K562 (cell line): ENCODE data around the gene CLEC2D. TPM values are rescaled to one million over a fixed set of nuclear protein-coding genes. Genes with fewer than 3 reads are reported as not detected.

Source experiments
- CSDE1 ChIP-seq, 2 experiments: fragments of 450-650 bp; IDR thresholded peaks; 2 replicates each; pipeline ENCODE4 v1.6.1; 2016; ENCODE audit warnings: mild to moderate bottlenecking in 1 of 2
- ESRRA ChIP-seq: fragments of 450-650 bp; IDR thresholded peaks from 2 replicates; pipeline ENCODE4 v1.6.1; 2014; ENCODE audit warnings: low read depth, mild to moderate bottlenecking, moderate library complexity, borderline replicate concordance
- HIVEP1 ChIP-seq: fragments of 250-450 bp; sonication (Bioruptor Pico); IDR thresholded peaks from 2 replicates; pipeline ENCODE4 v1.4.0; 2020; ENCODE audit warnings: mild to moderate bottlenecking
- LCOR ChIP-seq: sonication (generic); formaldehyde crosslinking; IDR thresholded peaks from 2 replicates; pipeline ENCODE4 v1.8.0; 2022; ENCODE audit warnings: mild to moderate bottlenecking, missing genetic modification reagents
- MCM7 ChIP-seq, 2 experiments: fragments of 450-650 bp; IDR thresholded peaks; 2 replicates each; pipeline ENCODE4 v1.6.1; 2016 to 2018
- ZNF146 ChIP-seq: IDR thresholded peaks from one replicate; pipeline ENCODE4 v1.6.1; 2018; ENCODE audit warnings: missing compliant biosample characterization; ENCODE audit not compliant: unreplicated experiment
- ZNF311 ChIP-seq: fragments of 250-450 bp; sonication (Bioruptor Pico); IDR thresholded peaks from 2 replicates; pipeline ENCODE4 v1.4.0; 2020; ENCODE audit warnings: mild to moderate bottlenecking, moderate library complexity
- ZNF79 ChIP-seq: fragments of 250-450 bp; sonication (Bioruptor Pico); IDR thresholded peaks from 2 replicates; pipeline ENCODE4 v1.4.0; 2020; ENCODE audit warnings: low read depth, mild to moderate bottlenecking, moderate library complexity
- polyA plus RNA-seq, 8 experiments: library from polyadenylated mRNA; depleted of rRNA in 4 of 8; stranded (reverse) in 5 of 8; unstranded in 3 of 8; fragments of >200 nt; fragmentation: Nextera tagmentation in 2 of 8; fragmentation: Illumina TruSeq in 1 of 8; extraction: Ambion mirVana in 2 of 8; extraction: Trizol in 1 of 8; gene quantifications; 2 replicates each; pipeline versions ENCODE4 v1.2.1 to v1.2.3, GENCODE V29; 2011 to 2014; ENCODE audit warnings: inconsistent platforms in 1 of 8, missing spikeins in 1 of 8
- total RNA-seq, 7 experiments: library from RNA; depleted of rRNA in 6 of 7; stranded (reverse); fragments of >200 nt in 6 of 7; fragmentation: Illumina TruSeq in 2 of 7; extraction: Trizol in 2 of 7; gene quantifications; 2 replicates each; pipeline versions ENCODE4 v1.2.1 to v1.2.3, GENCODE V29; 2011 to 2021; ENCODE audit warnings: low replicate concordance in 1 of 7
- TF ChIP-seq, protein P1 (sequence below): IDR thresholded peaks from 3 replicates; pipeline ENCODE4 v1.6.1; 2011; ENCODE audit warnings: borderline replicate concordance, mild to moderate bottlenecking, moderate library complexity; ENCODE audit not compliant: insufficient read length; ENCODE audit errors: extremely low read depth
- TF ChIP-seq, protein P2 (sequence below), 2 experiments: fragments of 450-650 bp; conservative IDR thresholded peaks; 2 replicates each; pipeline ENCODE4 v1.6.1; 2017; ENCODE audit warnings: mild to moderate bottlenecking in 2 of 2, moderate library complexity in 2 of 2
- TF ChIP-seq, protein P3 (sequence below), 2 experiments: fragments of 250-450 bp in 1 of 2; fragments of 450-650 bp in 1 of 2; sonication (Bioruptor Pico) in 1 of 2; IDR thresholded peaks; 2 replicates each; pipeline versions ENCODE4 v1.6.1 to v1.8.0; 2016 to 2021; ENCODE audit warnings: mild to moderate bottlenecking in 2 of 2, moderate library complexity in 2 of 2, missing compliant biosample characterization in 1 of 2, missing genetic modification characterization in 1 of 2
- TF ChIP-seq, protein P4 (sequence below), 2 experiments: IDR thresholded peaks; 2 replicates each; pipeline ENCODE4 v1.6.1; 2012; ENCODE audit warnings: improper control_type of control experiment in 2 of 2, low read depth in 2 of 2, low read length in 2 of 2, borderline replicate concordance in 1 of 2
- TF ChIP-seq, protein P5 (sequence below): fragments of 450-650 bp; conservative IDR thresholded peaks from 2 replicates; pipeline ENCODE4 v1.6.1; 2016; ENCODE audit warnings: missing genetic modification characterization, low read depth, mild to moderate bottlenecking, missing compliant biosample characterization, moderate library complexity
- TF ChIP-seq, protein P6 (sequence below): fragments of 450-650 bp; IDR thresholded peaks from one replicate; pipeline ENCODE4 v1.6.1; 2018; ENCODE audit warnings: mild to moderate bottlenecking, moderate library complexity; ENCODE audit not compliant: partially characterized antibody
- TF ChIP-seq, protein P7 (sequence below), 2 experiments: fragments of 450-650 bp in 1 of 2; sonication (generic) in 1 of 2; formaldehyde crosslinking; conservative IDR thresholded peaks; 2 replicates each; pipeline versions ENCODE4 v1.4.0 to v1.8.1; 2020 to 2022; ENCODE audit warnings: mild to moderate bottlenecking in 1 of 2, missing genetic modification reagents in 1 of 2

The CLEC2D gene
- total and polyA plus RNA-seq, 9 of the 15 experiments (the other 6 are each of a cell fraction or from before 2014, with no cell fraction given) = 1.4 to 5.0 (median 2.2) TPM

DNA sequence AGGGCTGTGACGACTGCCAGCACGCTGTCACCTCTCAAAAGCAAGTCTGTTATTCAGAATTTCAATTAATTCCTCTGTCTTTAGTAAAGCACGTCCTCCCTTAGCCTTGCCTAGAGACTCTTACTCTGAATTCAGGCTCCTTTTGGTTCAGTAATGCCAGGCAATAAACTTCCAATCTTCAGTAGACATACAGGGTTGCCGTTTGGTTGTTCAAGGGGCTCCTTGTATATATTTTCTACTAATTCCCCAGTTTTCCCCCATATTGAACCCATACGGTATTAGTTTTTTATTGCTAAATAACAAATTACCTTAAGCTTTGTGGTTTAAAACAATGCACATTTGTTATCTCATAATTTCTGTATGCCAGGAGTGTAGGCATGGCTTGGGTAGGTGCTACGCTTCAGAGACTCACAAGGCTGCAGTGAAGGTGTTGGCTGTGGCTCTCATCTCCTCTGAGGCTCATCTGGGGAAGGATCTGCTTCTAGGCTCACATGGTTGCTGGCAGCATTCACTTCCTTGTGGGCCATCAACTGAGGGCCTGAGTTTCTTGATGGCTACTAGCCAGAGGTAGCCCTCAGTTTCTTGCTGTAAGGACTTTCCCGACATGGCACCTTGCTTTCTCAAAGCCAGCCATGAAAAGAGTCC is 70.7 kb downstream of the CLEC2D start (continued):
- TF ChIP-seq, protein P1, sequence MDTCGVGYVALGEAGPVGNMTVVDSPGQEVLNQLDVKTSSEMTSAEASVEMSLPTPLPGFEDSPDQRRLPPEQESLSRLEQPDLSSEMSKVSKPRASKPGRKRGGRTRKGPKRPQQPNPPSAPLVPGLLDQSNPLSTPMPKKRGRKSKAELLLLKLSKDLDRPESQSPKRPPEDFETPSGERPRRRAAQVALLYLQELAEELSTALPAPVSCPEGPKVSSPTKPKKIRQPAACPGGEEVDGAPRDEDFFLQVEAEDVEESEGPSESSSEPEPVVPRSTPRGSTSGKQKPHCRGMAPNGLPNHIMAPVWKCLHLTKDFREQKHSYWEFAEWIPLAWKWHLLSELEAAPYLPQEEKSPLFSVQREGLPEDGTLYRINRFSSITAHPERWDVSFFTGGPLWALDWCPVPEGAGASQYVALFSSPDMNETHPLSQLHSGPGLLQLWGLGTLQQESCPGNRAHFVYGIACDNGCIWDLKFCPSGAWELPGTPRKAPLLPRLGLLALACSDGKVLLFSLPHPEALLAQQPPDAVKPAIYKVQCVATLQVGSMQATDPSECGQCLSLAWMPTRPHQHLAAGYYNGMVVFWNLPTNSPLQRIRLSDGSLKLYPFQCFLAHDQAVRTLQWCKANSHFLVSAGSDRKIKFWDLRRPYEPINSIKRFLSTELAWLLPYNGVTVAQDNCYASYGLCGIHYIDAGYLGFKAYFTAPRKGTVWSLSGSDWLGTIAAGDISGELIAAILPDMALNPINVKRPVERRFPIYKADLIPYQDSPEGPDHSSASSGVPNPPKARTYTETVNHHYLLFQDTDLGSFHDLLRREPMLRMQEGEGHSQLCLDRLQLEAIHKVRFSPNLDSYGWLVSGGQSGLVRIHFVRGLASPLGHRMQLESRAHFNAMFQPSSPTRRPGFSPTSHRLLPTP = no peak
- TF ChIP-seq HIVEP1 (no peak), ZNF79 (CRISPR knock-in tag) (no peak), MCM7 (IDR thresholded peaks at IDR 0.05) (no peak), ZNF311 (CRISPR knock-in tag) (no peak), CSDE1 (IDR thresholded peaks at IDR 0.05) (no peak), ESRRA (no peak), ZNF146 (CRISPR knock-in tag) (no peak), LCOR (CRISPR knock-in tag) (no peak)
- TF ChIP-seq, protein P2, sequence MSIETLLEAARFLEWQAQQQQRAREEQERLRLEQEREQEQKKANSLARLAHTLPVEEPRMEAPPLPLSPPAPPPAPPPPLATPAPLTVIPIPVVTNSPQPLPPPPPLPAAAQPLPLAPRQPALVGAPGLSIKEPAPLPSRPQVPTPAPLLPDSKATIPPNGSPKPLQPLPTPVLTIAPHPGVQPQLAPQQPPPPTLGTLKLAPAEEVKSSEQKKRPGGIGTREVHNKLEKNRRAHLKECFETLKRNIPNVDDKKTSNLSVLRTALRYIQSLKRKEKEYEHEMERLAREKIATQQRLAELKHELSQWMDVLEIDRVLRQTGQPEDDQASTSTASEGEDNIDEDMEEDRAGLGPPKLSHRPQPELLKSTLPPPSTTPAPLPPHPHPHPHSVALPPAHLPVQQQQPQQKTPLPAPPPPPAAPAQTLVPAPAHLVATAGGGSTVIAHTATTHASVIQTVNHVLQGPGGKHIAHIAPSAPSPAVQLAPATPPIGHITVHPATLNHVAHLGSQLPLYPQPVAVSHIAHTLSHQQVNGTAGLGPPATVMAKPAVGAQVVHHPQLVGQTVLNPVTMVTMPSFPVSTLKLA (conservative IDR thresholded peaks at IDR 0.05) = 0 out of 4 replicates have a peak, but pooled peaks of 1 of the 2 experiments have one; percentile 16
- TF ChIP-seq, protein P3, sequence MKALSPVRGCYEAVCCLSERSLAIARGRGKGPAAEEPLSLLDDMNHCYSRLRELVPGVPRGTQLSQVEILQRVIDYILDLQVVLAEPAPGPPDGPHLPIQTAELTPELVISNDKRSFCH (CRISPR knock-in tag; IDR thresholded peaks at IDR 0.05) = no peak
- TF ChIP-seq, protein P3 (tag; IDR thresholded peaks at IDR 0.05) = no peak
- TF ChIP-seq, protein P4, sequence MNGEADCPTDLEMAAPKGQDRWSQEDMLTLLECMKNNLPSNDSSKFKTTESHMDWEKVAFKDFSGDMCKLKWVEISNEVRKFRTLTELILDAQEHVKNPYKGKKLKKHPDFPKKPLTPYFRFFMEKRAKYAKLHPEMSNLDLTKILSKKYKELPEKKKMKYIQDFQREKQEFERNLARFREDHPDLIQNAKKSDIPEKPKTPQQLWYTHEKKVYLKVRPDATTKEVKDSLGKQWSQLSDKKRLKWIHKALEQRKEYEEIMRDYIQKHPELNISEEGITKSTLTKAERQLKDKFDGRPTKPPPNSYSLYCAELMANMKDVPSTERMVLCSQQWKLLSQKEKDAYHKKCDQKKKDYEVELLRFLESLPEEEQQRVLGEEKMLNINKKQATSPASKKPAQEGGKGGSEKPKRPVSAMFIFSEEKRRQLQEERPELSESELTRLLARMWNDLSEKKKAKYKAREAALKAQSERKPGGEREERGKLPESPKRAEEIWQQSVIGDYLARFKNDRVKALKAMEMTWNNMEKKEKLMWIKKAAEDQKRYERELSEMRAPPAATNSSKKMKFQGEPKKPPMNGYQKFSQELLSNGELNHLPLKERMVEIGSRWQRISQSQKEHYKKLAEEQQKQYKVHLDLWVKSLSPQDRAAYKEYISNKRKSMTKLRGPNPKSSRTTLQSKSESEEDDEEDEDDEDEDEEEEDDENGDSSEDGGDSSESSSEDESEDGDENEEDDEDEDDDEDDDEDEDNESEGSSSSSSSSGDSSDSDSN (IDR thresholded peaks at IDR 0.05; ENCODE audit: borderline replicate concordance in 1 of 2, low read depth in 2 of 2, low read length in 2 of 2) = no peak
- TF ChIP-seq, protein P5, sequence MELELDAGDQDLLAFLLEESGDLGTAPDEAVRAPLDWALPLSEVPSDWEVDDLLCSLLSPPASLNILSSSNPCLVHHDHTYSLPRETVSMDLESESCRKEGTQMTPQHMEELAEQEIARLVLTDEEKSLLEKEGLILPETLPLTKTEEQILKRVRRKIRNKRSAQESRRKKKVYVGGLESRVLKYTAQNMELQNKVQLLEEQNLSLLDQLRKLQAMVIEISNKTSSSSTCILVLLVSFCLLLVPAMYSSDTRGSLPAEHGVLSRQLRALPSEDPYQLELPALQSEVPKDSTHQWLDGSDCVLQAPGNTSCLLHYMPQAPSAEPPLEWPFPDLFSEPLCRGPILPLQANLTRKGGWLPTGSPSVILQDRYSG (tag) = no peak
- TF ChIP-seq, protein P6, sequence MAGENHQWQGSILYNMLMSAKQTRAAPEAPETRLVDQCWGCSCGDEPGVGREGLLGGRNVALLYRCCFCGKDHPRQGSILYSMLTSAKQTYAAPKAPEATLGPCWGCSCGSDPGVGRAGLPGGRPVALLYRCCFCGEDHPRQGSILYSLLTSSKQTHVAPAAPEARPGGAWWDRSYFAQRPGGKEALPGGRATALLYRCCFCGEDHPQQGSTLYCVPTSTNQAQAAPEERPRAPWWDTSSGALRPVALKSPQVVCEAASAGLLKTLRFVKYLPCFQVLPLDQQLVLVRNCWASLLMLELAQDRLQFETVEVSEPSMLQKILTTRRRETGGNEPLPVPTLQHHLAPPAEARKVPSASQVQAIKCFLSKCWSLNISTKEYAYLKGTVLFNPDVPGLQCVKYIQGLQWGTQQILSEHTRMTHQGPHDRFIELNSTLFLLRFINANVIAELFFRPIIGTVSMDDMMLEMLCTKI = no peak
- TF ChIP-seq, protein P7, sequence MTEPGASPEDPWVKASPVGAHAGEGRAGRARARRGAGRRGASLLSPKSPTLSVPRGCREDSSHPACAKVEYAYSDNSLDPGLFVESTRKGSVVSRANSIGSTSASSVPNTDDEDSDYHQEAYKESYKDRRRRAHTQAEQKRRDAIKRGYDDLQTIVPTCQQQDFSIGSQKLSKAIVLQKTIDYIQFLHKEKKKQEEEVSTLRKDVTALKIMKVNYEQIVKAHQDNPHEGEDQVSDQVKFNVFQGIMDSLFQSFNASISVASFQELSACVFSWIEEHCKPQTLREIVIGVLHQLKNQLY (CRISPR knock-in tag; conservative IDR thresholded peaks at IDR 0.05) = no peak
